RPMI8226 (cell line): Measurements from ENCODE around the gene CDK4.
A peak's percentile ranks its signal among the peaks of the same experiment; 100 is the strongest.
"Not testable (repeated sequence)": the region's sequence is repeated elsewhere in the genome, so short reads cannot be mapped to it uniquely, and the experiment has no call there.

ENCODE experiments used
- DNase-seq: peaks from one replicate; pipeline ENCODE4 v3.0.0-alpha.2; 2015

CDK4 gene

DNA sequence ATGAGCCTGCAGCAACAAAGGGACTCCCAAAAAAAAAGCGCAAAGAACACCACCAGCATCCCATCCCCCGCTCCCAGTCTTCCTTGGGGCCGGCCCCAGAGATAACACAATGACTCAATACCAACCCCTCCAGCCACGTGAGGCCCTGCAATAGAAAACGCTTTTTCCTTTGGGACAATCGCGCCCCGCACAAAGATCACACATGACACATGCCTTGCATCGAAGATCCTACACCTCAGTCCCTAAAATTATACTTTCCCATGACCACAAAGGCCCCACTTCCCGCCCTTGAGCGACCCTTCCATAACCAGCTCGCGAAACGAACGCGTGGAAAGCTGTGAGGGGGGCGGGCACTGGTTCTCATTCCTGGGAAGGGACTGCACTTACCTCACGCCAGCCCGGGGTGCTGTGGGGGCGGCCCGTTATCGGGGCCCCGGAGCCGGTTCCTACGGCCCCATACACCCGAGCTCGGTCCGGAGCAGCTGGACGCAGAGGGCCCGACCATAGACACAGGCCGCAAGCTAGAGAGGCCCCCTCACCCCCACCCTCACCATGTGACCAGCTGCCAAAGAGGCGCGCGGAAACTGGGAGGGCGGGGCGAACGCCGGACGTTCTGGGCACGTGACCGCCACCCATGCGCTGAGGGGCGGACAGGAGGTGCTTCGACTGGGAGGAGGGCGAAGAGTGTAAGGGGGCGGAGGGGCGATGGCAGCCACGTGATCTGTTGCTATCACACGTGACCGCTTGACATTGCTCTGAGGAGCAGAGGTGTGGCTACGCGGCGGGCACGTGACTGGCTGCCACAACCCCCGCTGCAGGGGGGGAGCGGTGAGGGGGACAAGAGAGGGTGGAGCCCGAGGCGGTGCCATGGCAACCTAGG is at the start of gene CDK4:
Gene CDK4, minus strand, starts transcription at position 523 of the 880 bp plus-strand sequence. CDS start 593 bp downstream, outside the sequence.
- peak; percentile 100 for DNase-seq

DNA sequence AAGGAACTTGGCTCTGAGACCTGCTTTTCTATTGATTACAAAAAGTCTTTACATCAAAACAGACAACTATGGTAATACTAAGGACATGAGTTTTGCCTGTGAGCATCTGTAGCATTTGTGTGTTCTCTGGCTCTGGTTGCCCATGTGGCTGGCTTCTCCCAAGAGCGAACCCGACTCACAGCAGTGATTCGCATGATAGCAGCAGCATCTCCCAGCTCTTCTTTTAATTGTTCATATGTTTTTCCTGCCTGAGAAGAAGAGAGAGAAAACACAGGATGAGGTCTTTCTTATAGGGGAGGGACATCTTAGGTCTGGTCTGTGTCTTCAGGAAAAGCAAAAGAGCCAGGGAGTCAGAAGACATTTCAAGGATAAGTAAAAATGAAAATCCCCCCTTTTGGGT is 48.9 kb upstream of the CDK4 start:
- DNase-seq: no peak

DNA sequence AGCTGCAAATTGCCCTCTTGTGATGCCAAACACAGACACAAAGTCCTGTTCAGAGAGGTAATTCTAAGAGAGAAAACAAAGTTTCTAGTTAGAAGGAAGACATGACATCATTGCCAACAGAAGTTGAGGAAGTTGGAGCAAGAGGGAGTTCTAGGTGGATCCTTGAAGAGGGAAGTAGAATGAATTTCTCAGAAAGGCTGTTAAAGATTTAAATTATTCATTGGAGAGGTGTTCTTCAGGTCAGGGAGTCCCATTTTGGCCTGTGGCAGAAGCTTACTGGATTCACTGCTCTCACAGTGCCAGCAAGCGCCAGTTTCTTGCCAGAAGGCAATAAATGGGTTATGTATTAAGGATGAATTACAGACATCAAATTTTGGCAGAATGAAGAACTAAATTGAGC is 45.8 kb upstream of the CDK4 start:
- DNase-seq: no peak

DNA sequence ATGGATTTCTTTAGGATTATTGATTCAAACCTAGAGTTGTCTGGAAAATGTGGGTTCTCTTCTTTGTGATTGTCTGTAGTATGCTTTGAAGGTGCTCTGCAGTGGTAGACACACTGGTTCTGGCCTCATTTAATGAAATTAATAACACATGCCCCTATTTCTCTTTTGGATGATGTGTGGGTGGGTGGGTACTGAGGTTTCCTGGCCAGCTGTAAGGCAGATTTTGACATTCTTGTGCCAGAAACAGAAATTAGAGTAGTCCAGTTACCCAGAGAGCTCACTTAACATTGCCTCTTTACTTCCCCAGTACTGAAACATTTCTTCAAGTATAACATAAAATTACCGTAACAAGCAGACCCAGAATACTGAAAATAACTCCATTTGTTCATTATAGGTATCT is 44.9 kb upstream of the CDK4 start:
- DNase-seq: no peak

DNA sequence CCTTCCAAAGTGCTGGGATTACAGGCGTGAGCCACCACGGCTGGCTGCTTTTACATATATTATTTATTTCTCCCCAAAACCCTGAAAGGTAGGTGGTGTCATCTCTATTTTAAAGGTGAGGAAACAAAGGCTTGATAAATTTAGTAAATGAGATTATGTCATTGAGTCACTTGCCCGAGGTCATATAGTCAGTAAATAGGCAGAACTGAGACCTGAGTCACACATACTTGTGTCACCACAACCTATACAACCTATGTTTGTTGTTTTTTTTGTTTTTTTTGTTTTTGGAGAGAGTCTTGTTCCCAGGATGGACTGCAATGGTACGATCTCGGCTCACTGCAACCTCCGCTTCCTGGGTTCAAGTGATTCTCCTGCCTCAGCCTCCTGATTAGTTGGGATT is 43.2 kb upstream of the CDK4 start:
- no peak for DNase-seq

DNA sequence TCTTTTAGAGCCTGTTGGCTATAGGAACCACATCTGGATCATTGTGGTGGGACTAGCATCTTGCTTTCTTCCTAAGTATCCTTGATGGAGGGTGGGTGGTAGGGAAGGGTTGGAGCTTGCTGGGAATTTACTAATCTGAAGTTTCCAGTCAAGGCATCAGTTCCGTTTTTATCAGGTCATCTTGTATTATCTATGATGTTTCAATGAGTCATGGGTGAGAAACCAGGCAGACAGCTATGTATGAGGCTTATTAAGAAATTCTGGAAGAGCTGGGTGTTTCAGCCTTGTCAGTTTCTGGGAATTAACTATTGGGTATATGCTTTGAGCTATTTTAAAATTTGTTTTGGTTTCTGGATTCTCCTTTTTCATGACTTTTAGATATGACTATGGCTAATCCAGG is 41.8 kb upstream of the CDK4 start:
- DNase-seq: no peak

DNA sequence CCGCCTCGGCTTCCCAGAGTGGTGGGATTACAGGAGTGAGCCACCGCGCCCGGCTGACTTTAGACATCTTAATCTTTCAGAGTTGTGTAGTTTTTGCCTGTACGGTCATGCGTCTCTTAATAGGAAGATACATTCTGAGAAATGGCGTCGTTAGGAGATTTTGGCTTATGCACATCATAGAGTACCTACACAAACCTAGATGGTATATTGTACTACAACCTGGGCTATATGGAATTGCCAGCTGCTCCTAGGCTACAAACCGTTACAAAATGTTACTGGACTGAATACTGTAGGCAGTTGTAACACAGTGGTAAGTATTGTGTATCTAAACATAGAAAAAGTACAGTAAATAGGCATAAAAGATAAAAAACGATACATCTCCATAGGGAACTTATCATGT is 31.8 kb upstream of the CDK4 start:
- no peak for DNase-seq

DNA sequence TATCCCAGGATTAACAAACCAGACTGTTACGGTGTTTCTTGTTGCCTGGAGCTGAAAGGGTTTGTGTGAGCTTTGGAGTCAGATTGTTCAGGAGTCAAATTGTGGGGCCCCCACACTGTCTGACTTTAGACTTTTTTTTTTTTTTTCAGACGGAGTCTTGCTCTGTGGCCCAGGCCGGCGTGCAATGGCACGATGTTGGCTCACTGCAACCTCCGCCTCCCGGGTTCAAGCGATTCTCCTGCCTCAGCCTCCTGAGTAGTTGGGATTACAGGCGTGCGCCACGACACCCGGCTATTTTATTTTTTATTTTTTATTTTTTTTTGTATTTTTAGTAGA is 31.3 kb upstream of the CDK4 start:
- DNase-seq: no peak

DNA sequence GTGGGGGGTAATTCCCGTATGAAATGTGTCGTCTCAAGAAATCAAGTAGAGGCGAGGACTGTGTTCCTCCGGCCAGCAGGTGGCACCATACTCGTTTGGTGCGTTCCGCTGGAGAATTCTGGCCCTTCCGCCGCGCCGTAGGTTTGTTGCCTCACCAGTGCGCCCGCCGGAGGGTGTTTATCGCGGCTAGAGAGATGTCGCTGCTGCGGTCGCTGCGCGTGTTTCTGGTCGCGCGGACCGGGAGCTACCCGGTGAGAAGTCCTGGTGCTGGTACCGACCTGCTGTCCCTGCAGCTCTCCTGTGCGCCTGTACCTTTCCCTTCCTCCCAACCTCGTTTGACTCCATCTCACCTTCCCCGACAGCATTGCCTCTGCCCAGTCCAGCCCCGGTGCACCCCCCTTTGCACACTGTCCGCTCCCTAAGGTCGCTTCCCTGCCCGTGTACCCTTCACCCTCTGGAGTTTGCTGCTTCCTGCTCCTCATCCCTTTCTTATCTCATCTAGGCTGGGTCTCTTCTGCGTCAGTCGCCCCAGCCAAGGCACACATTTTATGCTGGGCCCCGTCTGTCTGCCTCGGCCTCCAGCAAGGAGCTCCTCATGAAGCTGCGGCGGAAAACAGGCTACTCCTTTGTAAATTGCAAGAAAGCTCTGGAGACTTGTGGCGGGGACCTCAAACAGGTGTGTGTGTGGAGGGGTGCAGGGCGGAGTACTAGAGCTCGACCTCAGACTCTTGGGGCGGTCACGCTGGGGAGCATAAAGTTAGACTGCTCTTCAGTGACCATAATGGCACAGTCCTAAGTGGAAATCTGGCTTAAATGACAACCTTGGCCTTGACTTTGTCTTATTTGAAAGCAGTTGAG is 30.7 kb upstream of the CDK4 start, which contains the start of gene TSFM:
Gene TSFM, plus strand, starts transcription at position 180 of the 858 bp plus-strand sequence. Its CDS starts 15 bp downstream, at position 195.
- DNase-seq: peak; percentile 98

DNA sequence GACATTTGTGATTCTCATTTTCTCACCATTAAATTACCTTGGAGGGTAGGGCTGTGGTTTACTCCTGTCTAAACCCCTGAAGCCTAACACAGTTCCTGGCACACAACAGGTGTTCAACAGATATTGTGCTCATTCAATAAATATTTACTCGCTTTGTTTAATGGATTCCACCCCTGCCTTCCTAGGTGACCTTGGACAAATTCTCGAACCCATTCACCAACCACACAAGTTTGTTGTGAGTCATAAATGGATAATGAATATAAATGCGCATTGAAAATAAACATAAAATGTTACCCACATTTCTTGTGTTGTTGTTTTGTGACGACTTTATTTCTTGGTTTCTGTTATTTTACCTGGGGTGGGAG is 30.1 kb upstream of the CDK4 start:
- DNase-seq: no peak

DNA sequence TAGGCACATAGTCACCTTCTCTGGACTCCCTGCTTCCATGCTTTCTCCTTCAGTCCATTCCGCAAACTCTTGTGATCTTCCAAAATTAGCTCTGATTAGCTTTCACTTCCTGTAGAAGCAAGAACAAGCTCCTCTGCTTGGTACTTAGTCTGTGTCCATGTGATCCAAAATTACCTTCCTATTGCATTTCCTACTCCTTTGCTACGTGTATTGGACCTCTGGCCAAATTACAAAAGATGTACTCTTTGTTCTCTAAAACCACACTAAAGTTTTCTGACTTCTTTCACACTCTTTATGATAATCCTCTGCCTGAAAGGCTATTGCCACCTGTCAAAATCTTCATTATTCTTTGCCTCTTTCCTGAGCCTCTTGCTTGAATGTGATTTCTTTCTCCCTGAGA is 29.7 kb upstream of the CDK4 start:
- DNase-seq: no peak

DNA sequence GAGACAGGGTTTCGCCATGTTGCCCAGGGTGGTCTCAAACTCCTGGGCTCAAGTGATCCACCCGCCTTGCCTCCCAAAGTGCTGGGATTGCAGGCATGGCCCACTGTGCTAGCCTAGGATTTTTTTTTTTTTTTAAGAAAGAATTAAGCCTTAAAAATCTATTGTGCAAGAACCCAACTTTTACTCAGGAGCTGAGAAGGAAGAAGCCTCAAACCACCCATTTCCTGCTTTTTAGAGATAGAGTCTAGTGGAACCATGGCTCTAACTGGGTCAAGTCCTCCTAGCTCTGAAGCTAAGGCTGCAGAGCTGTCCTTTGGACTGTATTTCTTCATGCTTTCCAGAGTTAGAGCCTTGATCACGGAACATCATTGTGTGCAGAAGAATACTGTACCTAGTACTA is 29.1 kb upstream of the CDK4 start:
- no peak for DNase-seq

DNA sequence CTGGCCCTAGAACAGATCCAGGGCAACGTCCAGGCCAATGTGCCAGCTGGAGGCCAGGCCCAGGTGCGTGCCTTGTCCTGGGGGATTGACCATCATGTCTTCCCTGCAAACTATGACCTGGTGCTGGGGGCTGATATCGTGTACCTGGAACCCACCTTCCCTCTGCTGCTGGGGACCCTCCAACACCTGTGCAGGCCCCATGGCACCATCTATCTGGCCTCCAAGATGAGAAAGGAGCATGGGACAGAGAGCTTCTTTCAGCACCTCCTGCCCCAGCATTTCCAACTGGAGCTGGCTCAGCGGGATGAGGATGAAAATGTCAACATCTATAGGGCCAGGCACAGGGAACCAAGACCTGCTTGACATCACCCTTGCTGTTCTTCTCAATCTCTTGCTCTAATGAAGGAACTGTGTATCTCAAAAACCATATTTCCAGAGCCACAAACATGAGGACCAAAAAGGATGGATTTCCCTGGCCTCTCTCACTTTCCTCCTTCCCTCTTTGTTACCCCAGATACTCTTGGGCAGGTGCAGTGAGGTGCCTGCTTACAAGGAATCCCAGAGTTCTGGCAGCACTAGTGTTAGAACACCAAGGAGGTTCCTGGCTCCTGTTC is 28.3 kb upstream of the CDK4 start:
- DNase-seq: no peak

DNA sequence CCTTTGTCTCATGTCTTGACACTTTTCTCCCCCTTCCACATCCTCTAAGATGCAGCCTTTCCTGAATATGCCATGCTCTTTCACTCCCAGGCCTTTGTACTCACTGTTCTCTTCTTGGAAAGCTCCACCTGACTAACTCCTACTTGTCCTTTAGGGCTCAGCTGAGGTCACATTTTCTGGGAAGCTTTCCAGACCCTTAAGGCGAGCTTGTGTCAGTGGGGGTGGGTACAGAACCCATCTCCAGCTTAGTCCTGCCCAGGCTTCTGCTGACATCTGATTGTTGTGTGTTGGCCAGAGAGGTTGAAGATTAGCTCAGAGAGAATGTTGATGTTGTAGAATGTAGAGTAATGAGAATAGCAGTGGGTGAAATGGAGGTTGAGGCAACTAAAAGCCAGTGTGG is 27.6 kb upstream of the CDK4 start:
- no peak for DNase-seq

DNA sequence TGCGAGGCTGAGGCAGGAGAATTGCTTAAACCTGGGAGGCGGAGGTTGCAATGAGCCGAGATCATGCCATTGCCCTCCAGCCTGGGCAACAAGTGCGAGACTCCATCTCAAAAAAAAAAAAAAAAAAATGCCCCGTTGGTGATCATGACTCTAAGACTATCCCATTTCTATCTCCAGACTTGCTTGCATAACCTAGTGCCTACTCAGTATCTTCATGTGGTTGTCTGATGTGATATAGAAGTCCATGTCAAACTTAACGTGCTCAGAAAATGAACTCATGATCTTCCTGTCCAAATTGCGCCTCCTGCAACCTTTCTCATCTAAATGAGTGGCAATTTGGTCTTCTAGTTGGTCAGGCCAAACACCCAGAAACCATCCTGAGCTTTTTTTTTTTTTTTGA is 25.8 kb upstream of the CDK4 start:
- DNase-seq: no peak

DNA sequence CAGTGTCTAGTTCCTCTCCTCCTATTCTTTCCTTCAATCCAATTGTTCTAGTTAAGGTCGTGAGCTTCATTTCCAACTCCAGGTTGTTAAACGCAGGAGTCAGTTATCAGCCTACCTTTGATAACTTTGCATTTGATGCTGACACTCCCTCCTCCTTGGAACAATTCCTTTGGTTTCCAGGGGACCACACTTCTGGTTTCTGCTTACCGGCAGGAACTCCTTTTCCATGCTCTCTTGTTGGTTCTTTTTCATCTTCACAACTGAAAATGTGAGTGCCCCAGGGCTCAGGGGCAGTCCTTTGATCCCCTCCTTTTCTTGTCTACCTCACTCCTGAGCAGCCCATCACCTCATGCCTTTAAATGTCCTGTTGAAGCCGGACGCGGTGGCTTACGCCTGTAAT is 25.3 kb upstream of the CDK4 start:
- DNase-seq: no peak

DNA sequence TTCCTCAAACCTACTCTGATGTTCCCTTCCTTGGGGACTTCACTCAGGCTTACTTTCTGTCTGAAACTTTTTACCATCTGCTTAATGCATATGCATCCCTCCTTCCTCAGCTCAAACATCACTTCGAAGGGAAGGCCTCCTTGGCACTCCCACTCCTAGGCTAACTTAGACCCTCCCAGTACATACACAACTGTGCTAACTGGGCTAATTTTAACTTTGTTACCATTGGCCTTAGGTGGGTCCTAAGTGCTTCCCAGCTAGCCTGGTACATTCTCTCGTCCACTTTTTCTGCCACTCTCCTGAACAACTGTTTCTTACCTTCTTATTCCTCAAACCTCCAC is 24.1 kb upstream of the CDK4 start:
- DNase-seq: no peak

DNA sequence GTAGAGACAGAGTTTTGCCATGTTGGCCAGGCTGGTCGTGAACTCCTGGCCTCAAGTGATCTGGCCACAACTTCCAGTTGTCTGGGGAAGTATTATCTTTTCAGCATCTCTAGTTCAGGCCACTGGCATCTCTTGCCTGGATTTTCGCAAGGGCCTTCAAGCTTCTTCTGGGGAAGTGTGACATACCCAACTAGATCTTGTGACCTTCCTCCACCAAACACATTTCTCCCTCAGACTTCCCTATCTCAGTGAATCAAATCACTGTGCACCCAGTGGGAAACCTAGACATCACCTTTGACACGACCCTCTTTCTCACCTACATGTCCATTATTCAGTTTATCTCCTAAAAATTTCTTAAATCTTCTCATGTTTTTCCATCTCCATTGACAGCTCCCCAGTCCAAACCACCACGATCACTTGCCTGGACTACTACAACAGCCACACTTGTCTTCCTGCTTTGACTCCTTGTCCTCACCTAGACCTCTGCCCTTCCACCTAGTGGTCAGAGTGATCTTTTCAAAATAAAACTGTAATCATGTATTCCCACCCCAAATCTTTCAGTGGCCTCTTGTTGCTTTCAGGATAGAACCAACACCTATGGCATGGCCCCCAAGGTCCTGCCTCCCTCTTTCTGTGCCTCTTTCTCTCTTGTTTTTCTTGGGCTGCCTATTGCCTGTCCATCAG is 23.6 kb upstream of the CDK4 start:
- DNase-seq: peak; percentile 26

DNA sequence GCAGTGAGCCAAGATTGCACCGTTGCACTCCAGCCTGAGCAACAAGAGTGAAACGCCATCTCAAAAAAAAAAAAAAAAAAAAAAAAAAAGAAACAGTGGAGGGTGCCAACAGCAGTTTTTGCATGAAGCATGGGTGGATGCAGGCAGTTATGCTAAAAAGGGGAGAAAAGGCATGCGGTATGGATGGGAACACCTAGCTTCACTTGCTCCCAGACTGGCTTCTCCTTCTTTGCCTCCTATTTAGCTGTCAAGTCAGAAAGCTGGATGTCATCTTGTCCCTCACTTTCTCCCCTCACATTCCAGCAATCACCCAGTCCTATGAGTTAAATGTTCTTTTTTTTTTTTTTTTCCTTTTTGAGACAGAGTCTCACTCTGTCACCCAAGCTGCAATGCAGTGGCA is 22.9 kb upstream of the CDK4 start:
- DNase-seq: no peak

DNA sequence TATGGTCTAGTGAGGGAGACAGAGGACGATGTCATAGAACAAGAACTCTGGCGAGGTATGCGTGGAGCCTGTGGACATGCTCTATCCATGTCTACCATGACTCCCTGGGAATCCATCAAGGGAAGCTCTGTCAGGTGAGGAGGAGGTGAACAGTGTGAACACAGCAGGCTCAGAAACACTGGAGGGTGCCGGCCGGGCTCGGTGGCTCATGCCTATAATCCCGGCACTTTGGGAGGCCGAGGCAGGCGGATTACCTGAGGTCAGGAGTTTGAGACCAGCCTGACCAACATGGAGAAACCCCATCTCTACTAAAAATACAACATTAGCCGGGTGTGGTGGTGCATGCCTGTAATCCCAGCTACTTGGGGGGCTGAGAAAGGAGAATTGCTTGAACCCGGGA is 22.5 kb upstream of the CDK4 start:
- not testable (repeated sequence) for DNase-seq

DNA sequence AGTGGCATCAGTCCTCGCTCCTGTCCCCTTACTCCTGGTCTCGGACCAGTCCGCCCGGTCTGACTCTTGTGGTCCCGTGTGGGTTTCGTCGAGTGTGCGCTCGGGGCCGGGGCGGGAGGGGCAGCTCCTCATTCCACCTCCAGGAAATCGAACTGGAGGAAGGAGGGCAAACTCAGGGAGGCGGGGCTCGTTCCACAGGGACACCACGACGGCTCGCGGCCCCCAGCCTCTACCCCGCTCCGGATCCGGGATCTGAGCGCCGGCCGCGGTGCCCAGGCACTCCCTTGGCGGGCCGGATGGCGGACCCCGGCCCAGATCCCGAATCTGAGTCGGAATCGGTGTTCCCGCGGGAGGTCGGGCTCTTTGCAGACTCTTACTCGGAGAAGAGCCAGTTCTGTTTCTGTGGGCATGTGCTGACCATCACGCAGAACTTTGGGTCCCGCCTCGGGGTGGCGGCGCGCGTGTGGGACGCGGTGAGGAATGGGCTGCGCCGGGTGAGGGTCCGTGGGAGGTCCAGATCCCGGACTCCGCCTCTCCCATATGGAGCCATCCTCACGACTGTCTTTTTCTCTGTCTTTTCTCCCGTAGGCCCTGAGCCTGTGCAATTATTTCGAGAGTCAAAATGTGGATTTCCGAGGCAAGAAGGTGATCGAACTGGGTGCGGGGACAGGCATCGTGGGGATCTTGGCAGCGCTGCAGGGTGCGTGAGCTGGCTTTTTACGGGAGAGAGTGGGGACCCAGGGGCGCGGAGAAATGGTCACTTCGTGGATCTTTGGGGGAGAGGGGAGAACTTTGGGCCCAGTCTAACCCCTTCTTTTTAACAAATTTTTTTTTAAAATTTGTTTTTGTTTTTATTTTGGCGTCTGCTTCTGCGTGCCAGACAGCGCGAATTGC is 20.6 kb upstream of the CDK4 start, which contains the start of gene EEF1AKMT3:
Gene EEF1AKMT3, plus strand, starts transcription at position 186 of the 894 bp plus-strand sequence. Its CDS starts 111 bp downstream, at position 297.
- DNase-seq: no peak

DNA sequence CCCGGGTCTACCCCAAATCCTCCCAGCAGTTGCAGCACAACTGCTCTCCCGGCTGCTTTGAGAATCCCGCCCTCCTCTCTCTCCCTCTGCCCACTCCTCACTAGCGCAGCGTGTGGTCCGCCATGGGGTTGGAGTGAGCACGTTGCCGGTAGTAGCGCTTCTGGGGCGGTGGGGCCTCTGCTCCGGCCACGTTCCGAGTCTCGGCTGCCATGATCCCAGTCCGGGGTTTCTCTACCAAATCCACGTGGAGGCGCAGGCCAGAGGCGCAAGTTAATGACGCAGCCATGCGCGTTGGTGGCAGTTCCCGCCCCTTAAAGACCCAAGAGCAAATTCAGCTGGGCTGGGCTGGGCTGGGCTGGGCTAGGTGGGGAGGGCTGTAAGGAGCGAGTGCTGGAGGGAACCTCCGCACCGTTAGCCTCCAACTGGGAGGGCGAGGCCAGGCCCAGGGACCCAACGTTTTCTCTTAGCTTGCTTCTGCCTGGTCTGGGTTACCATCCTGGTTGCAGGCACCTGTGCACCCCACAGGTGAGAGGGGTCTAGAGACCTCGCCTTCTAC is 19.8 kb upstream of the CDK4 start, which contains the start of gene METTL1:
Gene METTL1, minus strand, starts transcription at position 233 of the 556 bp plus-strand sequence. Its CDS starts 22 bp downstream, at position 211.
- peak; percentile 97 for DNase-seq
